GM12873 (cell line): Measurements from ENCODE around the gene DYSF.

Experiments
- CTCF ChIP-seq: IDR thresholded peaks from 2 replicates; pipeline ENCODE4 v1.5.1; 2012; ENCODE audit warnings: low read depth, mild to moderate bottlenecking, moderate library complexity, low read length, control low read depth; ENCODE audit not compliant: insufficient read depth; ENCODE audit errors: missing control alignments

DYSF gene

GRCh38 chr2:71484354-71484753 is 31.0 kb downstream of the DYSF start:
- TF ChIP-seq CTCF = no peak

- no peak for TF ChIP-seq CTCF
Measured at GRCh38 chr2:71486881-71487640, 33.7 kb downstream of the DYSF start.

GRCh38 chr2:71492112-71492511 is 38.8 kb downstream of the DYSF start:
- no peak for TF ChIP-seq CTCF

GRCh38 chr2:71494091-71494490 is 40.7 kb downstream of the DYSF start:
- no peak for TF ChIP-seq CTCF

- TF ChIP-seq CTCF = no peak
Measured at GRCh38 chr2:71494523-71495155, 41.3 kb downstream of the DYSF start.

- no peak for TF ChIP-seq CTCF
Measured at GRCh38 chr2:71496156-71496770, 42.9 kb downstream of the DYSF start.

GRCh38 chr2:71498261-71498701 is 44.9 kb downstream of the DYSF start:
- TF ChIP-seq CTCF = no peak
